ENCODE data around the gene SF3A1.

The SF3A1 gene

DNA sequence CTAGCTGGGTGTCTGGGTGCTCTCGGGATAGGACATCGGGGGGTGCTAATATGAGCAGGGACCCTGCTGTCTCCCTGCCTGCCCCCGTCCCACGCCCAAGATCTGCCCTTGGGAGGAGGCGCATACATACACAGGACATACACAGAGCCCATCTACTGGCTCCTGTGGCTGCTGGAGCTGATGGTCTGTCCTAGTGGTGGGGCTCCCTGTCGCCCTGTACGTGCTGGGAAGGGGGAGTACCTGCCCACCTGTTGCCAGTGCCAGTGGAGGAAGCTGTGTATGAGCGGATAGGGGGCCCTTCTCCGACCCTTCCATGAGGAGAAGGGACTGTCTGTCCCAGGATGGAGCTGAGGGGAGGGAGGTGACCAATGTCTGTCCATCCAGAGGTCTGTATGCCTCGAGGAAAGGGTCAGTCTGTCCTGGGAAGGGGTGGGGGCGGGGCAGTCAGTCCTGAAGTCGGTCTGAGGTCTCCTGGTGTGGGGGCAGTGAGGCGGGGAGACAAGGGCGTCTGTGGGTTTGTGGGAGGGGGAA is 30.9 kb downstream of the SF3A1 start:
- no peak for DNase-seq (ENCODE audit: low read depth in 2 of 2, low spot score in 1 of 2)

DNA sequence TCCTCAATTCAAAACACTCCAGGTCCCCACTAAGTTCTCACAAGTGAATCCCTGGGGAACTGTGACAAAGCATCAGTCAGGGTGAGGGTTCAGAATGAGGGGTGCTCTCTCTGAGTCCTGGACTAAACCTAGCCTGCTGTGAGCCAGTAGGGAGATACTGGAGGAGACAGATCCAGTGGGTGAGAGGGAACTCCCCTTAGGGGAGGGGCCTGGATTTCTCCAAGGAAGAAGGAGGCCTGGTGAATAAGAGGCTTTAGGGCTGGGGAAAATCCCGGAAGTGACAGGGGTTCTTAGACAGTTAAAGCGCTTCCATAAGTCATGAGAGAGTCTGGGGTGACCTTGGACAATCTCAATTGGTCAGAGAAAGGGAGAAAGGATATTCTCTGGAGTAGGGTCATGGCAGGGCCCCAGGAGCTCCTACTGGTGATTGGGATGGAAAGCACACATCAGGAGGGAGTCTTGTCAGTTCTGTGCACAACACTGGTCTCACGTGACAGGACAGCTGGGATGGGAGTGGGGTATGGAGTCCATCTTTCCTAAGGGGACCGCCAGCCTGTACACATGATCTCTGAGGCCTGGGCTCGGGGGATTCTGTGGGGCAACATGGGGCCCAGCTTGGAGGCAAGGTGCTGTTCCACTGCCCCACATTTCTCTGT is 31.5 kb downstream of the SF3A1 start:
- no peak for DNase-seq (ENCODE audit: low read depth in 2 of 2, low spot score in 1 of 2)

DNA sequence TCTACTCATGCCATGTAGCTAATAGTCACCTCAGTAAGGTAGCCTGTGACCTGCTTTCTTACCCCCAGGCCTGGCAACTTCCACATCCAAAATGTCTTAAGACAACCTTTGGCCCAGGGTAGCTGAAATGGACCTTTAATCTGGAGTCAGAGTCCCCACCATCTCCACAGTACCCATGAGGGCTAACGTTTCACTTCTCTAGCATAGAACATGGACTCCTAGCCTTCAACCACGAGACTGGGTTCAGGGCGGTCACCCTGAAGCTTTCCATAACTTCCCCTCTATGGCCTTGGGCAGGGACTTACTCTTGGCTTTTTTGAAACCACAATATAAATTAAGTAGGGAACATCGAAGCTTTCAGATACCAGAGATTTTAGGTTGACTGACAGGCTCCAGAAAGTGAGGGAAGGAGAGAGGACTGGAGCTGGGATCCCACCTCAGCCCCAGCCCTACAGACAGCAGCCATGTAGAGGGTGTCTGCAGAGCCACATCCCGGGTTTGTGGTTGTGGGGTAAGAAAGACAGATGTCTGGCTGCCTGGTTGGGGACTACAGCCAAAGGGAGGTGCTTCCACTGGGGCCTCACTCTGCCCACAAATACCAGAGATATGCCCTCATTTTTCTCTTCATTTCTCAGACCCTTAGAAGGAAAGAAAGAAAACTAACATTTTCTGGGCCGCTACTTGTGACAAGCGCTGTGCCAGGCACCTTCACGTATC is 32.5 kb downstream of the SF3A1 start:
- no peak for DNase-seq (ENCODE audit: low read depth in 2 of 2, low spot score in 1 of 2)

DNA sequence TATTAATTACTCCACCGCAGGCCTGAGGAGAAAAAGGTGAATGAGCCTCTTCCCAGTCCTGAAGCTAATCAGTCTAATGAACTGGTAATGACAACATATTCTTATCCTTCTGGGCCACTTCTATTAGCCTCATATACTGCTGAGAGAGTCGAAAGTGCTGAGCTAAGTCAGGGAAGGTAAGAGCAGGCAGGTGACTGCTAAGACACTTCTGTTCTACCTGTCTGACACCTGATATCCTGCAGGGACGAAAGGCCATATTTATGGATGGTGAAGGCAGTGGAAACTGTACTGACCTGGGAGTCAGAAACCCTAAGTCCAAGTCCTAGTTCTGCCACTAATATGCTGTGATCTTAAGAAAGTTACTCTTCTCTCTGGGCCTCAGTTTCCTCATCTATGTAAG is 33.4 kb downstream of the SF3A1 start:
- no peak for DNase-seq (ENCODE audit: low read depth in 2 of 2, low spot score in 1 of 2)

DNA sequence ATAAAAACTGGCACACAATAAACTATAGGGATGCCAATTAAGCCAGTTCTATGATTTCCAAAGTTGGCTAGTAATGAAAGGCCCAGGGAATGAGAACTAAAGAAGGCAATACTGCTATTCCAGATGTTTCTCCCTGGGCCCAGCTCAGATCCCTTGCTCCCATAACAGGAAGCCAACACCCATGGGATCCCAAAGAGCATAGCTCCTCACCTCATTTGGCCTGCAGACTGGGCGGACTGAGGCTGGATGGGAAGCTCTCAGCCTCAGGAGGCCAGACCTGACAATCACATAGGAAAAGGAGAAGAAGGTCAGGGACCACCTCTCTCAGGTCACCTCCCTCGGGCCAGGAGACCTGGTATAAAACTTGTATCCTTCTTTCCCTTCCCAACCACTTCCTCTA is 35.2 kb downstream of the SF3A1 start:
- DNase-seq (ENCODE audit: low read depth in 2 of 2, low spot score in 1 of 2): no peak

DNA sequence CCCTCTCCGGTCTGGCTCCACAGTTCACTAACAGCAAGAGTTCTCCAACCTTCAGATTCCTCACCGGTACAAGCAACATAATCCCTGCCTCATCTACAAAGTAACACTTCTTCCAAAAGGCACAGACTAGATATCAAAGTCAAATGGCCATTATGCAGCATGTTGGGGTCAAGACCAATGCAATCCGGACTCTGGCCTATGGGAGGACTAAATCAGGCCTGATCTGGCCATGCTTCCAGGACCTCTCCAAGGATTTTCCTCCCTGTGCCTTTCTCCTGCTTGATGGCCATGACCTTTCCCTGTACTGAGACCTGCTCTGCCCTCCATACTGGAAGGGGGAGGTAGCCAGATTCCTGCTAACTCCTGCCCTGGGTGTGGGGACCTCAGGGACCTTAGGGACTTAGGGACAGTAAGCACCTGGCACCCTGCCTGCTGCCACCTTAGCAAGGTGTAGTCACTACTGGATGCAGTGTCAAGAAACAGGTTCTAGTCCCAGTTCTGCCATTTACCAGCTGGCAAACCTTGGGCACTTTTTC is 36.6 kb downstream of the SF3A1 start:
- DNase-seq (ENCODE audit: low read depth in 2 of 2, low spot score in 1 of 2): no peak

DNA sequence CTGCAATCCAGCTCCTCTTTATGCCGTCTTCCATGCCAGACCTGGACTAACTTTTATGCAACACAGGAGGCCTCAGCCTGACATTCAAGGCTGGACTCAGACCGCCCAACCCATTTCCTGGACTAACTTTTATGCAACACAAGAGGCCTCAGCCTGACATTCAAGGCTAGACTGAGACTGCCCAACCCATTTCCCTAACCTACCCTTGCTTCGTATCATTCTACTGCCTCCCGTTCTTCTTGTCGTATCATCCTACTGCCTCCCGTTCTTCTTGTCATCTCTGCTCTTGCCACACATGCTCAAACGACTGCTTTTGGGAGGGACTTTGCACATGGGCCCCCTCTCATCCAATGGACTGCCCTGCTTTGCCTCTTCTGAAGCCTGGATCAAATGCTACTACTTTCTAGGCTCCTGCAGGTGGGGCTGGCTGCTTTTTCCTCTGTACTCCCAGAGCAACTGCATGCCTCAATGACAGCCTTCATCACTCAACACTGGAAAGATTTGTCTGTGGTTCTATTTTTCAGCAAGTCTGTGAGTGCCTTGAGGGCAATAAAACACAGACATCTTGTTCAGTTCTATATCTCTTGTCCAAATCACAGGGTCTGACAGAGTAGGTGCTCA is 37.8 kb downstream of the SF3A1 start:
- no peak for DNase-seq (ENCODE audit: low read depth in 2 of 2, low spot score in 1 of 2)

DNA sequence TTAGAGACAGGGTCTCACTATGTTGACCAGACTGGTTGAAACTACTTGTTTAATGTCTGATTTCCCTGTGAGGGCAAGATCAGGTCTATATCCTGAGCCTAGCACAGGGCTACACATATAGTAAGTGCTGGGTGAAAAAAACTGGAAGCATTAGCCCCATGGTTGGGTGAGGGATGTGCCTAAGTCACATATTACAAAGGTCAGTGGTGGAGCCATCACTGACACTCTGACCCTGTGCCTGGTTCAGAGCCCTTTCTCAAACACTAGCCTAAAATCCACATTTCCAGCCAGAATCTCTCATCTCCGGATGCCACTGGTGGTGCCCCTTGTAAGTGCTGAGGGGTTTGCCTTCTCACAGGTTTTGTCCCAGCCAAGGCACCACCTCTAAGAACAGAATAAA is 38.9 kb downstream of the SF3A1 start:
- DNase-seq (ENCODE audit: low read depth in 2 of 2, low spot score in 1 of 2): no peak

DNA sequence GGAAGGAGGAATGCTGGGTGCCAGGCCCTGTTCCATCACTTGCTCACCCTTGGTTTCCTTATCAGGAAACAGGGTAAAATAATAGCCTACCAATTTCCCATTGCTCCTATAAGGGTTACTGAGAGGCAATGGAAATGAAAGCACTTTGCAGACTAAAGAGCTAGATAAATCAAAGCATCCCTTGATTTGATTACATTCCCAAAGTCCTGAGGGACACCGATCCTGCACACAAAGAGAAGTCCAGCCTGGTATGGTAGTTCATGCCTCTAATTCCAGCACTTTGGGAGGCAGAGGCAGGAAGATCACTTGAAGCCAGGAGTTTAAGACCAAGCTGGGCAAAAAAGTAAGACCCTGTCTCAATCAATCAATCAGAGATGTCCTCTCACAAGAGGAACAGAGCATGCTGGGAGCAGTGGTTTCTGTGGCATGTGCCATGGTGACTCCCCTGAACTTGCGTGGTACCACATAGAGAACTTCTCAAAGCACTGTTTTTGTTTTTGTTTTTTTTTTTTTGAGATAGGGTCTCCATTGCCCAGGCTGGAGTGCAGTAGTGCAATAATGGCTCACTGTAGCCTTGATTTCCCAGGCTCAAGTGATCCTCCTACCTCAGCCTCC is 40.6 kb downstream of the SF3A1 start:
- DNase-seq (ENCODE audit: low read depth in 2 of 2, low spot score in 1 of 2): no peak

DNA sequence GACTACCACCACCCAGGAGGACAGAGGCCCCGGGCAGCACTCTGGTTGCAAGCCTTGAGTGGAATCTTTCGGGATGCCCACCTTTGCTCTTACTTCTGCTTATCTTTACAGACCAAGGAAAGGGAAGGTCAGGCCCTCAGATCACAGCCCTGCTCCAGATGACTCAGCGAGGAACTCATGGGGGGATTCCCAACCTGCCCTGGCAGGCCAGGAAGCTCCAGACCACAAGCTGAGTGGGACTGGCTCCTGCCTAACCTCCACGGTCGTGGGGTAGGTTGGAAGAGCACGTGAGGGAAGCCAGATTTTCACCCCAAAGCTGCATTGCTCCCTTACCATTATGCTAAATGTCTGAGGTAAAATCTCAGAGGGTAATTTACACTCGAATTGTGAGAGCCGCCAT is 41.8 kb downstream of the SF3A1 start:
- DNase-seq (ENCODE audit: low read depth in 2 of 2, low spot score in 1 of 2): peak in 1 of 2 donors; percentile 27

DNA sequence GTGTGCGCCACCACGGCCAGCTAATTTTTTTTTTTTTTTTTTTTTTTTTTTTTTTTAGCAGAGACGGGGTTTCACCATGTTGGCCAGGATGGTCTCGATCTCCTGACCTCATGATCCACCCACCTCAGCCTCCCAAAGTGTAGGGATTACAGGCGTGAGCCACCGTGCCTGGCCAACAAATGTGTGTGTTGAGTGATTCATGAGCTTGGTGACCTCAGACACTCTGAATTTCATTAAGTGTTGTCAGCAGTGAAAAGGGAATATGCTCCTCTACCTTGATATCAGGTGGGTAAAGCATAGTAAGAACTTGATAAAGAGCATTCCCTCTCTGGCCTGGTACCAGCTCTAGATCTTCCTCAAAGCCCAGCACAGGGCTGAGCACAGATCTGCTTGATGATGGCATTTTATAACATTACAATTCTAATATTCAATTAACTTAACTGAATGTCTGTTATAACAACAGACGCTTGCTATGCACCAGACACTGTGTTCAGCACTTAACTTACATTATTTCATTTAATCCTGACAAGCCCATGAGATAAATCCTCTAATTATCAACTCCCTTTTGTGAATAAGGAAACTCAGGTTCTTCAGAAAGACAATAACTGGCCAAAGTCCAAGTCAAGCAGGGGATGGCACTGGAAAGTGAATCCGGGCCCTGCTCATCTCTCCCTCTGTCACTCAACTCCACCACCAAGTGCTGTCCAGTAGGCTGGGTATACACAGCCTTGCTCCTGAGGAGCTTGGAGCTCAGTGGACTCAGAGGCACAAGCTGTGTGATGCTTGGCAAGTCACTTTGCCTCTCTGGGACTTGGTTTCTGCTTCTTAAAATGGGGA is 42.9 kb downstream of the SF3A1 start:
- DNase-seq (ENCODE audit: low read depth in 2 of 2, low spot score in 1 of 2): no peak

DNA sequence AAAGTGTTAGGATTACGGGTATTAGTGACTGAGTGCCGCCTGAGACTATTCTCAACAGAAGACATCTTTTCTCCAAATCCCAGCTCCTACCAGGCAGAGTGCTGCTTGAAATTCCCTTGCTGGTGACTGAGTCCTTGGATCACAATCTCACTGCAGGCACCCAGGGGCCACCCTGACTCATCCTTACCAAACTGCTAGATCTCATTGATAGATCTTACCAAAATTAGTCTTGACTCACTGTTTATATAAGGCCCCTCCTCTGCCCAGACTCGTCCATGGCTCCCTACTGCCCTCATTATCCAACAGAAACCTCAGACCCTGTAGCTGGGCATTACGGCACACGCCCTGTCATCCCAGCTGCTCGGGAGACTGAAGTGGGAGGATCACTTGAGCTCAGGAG is 44.6 kb downstream of the SF3A1 start:
- DNase-seq (ENCODE audit: low read depth in 2 of 2, low spot score in 1 of 2): no peak

DNA sequence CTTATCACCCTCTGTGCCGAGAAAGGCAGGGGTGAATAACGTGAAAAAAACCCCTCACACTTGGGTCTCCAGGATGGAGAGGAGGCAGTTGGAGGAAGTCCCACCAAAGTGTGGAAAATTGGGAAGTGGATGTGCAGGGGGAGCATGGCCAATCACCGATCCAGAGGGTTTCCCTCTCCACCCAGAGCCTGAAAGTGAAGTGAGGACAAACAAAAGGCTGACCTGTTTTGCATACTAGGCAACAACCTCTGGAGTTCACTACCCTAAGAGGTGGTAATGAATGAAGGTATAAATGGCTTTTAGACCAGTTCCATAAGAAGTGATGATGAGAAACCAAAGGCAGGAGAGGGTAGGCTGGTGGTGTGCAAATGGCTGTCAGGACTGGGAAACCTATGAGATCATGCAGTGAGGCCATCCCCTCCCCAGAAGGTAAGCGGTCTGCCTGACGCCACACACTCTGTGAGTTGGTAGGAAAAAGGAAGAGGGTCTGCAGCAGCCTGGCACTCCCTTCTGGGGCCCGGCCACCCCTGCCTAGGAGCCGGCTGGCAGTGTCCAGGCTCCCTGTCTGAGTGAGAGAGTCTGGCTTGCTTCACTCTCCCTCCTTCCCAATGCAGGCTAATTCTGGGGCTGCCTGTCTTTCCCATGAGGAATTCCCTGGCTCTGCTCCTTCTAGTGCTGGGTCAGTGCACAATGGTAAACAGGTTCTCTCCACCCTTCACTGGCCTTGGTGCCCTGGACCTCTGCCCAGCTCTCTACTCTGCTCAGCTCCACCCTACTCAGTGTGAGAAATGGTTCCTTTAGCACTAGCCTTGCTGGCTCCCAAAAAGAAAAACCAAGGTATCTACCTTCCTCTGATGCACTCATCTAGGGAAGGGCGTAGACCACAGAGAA is 45.6 kb downstream of the SF3A1 start:
- no peak for DNase-seq (ENCODE audit: low read depth in 2 of 2, low spot score in 1 of 2)

DNA sequence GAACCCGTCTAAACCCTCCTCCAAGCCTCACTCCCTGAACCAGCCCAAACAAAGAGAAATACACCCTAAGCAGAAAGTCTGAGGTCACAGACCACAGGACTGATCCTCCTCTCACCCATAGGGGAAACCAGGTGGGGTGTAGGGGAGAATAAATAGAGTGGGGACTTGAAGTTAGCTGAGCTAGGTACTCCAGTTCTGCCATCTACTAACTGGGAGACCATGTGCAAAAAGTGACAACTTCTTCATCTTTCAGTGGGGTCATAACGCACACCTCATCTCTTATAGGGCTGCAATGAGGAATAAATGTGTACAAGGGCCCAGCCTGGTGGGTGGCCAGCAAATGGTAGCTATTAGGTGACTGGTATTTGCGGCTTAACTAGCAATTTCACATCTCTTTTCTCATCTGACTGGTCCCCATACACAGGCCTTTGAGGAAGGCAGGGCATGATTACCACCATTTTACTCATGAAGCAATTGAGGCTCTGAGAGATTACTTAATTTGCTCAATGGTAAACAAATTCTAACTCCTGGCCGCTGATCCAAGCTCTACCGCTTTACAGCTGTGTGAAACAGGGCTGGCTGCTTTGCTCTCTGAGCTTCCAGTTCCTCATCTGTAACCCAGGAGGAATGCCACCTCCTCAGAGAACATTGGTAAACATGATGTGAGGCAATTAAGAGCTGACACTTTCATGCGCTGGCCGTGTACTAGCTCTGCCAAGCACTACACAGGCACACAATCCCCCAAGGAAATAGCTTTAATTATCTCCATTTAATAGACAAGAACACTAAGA is 46.5 kb downstream of the SF3A1 start:
- no peak for DNase-seq (ENCODE audit: low read depth in 2 of 2, low spot score in 1 of 2)

DNA sequence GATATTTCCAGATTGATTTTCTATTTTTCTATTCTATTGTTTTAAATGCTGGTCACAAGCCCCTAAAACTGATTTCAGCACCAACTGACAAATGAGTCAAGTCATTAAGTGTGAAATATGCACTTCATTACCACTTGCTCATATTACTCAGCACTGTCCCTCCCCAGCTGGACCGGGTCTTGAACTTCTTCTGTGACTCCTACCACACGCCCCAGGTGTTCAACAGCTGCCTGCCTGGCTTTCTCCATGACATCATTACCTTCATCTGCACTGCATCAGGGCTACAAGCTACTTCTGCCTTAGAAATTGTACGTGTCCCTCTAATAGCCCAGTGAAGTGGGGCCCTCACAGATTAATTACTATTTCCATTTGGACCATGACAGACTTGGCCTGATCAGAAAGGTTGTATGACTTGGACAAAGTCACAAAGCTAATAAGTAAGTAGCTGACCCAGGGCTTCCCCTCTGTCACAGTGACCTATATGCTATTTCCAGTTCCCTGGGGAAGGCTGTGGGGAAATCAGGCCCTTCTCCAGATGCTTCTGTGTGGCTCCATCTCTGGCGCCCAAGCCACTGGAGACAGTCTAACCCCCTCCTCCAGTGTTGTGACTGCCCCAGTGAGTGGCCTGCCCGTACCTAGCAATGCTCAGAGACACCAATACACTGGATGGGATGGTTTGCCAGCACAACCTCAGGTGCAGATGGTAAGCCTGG is 48.0 kb downstream of the SF3A1 start:
- no peak for DNase-seq (ENCODE audit: low read depth in 2 of 2, low spot score in 1 of 2)

DNA sequence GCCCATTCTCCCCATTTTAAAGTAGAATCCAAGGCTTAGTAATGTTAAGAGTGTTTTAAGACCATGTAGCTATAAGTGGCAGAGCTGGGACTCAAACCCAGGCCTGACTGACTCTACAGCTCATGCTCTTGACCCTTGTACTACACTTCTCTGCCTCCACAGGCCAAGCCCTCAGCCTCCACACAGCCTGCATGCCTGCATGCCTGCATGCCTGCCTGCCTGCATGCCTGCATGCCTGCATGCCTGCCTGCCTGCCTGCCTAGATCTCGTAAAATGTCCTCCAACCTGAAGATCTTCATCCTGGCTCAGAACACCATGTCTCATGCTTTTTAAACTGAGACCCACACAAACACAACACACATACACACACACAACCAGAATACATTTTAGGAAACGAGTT is 48.6 kb downstream of the SF3A1 start:
- DNase-seq (ENCODE audit: low read depth in 2 of 2, low spot score in 1 of 2): no peak

DNA sequence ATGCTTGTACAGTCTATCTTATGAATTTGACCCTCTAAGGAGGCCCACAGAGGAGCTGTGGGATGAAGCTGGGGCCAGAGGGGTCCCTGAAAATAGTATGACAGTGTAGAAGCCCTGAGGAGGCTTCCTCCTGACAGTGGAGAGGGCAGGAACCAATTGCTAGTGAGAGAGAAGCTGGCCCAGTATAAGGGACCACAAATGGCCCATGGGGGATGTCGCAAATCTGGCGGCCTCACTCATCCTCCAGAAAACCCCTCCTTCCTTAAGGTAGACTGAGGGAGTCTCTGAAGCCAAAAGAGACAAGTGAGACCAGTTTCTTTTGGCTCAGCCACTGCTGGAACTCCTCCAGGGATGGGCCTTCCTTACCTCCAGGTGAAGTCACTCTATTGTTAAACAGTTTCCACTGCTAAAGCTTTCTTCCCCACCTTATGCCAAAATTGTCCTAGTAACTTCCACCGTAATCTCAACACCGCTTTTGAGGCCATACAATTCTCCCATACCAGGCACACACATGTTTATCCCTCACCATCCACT is 49.6 kb downstream of the SF3A1 start:
- no peak for DNase-seq (ENCODE audit: low read depth in 2 of 2, low spot score in 1 of 2)

DNA sequence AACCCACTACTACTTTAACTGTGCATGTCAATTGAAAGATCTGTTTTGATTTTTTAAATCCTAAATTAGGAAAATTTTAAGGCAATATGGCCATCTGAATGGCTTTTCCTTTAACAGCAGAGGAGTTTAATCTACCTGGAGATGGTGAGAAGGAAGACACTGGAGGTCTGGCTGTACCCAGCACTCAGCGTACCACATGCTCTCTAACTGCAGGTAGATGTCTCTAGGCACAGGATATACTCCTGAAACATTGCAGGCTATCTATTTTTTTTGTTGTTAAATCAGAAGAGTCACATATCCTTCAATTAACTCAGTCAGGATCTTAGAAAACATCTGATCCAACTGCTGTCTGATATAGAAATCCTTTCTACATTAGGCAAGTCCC is 50.1 kb downstream of the SF3A1 start:
- no peak for DNase-seq (ENCODE audit: low read depth in 2 of 2, low spot score in 1 of 2)

Data from stimulated activated CD8-positive, alpha-beta memory T cell treated with anti-CD3 and anti-CD28 coated beads, Interleukin-4, amount 100 ng/mL, for 4 hours (primary cell).